HepG2 (cell line): ENCODE results near the gene P3H4. TPM values are rescaled to one million over a fixed set of nuclear protein-coding genes. Genes with fewer than 3 reads are reported as not detected.

Source experiments
- ATM ChIP-seq: fragments of 450-650 bp; IDR thresholded peaks from 2 replicates; pipeline ENCODE4 v1.7.1; 2017; ENCODE audit warnings: mild to moderate bottlenecking, borderline replicate concordance
- EEA1 ChIP-seq: sonication (generic); formaldehyde crosslinking; IDR thresholded peaks from 2 replicates; pipeline ENCODE4 v1.5.1; 2020; ENCODE audit warnings: mild to moderate bottlenecking, missing genetic modification reagents, borderline replicate concordance
- ELF1 ChIP-seq: sonication (generic); formaldehyde crosslinking; IDR thresholded peaks from 2 replicates; pipeline ENCODE4 v1.4.0; 2020; ENCODE audit warnings: missing genetic modification reagents
- GZF1 ChIP-seq: sonication (generic); formaldehyde crosslinking; IDR thresholded peaks from 2 replicates; pipeline ENCODE4 v1.5.1; 2020; ENCODE audit warnings: mild to moderate bottlenecking, missing genetic modification reagents
- KAT7 ChIP-seq: IDR thresholded peaks from 2 replicates; pipeline ENCODE4 v1.6.1; 2018; ENCODE audit warnings: borderline replicate concordance, missing compliant biosample characterization
- KLF12 ChIP-seq: sonication (generic); formaldehyde crosslinking; IDR thresholded peaks from 2 replicates; pipeline ENCODE4 v1.4.0; 2020; ENCODE audit warnings: missing genetic modification reagents, borderline replicate concordance
- PCBP1 ChIP-seq: fragments of 200-400 bp; formaldehyde crosslinking; IDR thresholded peaks from 2 replicates; pipeline ENCODE4 v1.6.1; 2017; ENCODE audit warnings: mild to moderate bottlenecking, low read depth, low read length, borderline replicate concordance
- PHB2 ChIP-seq: fragments of 450-650 bp; IDR thresholded peaks from 2 replicates; pipeline ENCODE4 v1.6.1; 2018; ENCODE audit not compliant: partially characterized antibody
- SRY ChIP-seq: sonication (generic); formaldehyde crosslinking; IDR thresholded peaks from 2 replicates; pipeline ENCODE4 v1.8.0; 2022; ENCODE audit warnings: mild to moderate bottlenecking, missing genetic modification reagents
- ZKSCAN1 ChIP-seq: fragments of 150-350 bp; IDR thresholded peaks from 2 replicates; pipeline ENCODE4 v1.6.1; 2014; ENCODE audit warnings: low read length
- ZNF232 ChIP-seq: sonication (generic); formaldehyde crosslinking; IDR thresholded peaks from 2 replicates; pipeline ENCODE4 v1.4.0; 2020; ENCODE audit warnings: missing genetic modification reagents, borderline replicate concordance
- ZNF337 ChIP-seq: sonication (generic); formaldehyde crosslinking; IDR thresholded peaks from 2 replicates; pipeline ENCODE4 v1.5.1; 2020; ENCODE audit warnings: missing genetic modification reagents, low read depth, mild to moderate bottlenecking, borderline replicate concordance
- ZNF34 ChIP-seq: sonication (generic); formaldehyde crosslinking; IDR thresholded peaks from 2 replicates; pipeline ENCODE4 v1.4.0; 2020; ENCODE audit warnings: mild to moderate bottlenecking, missing genetic modification reagents, borderline replicate concordance
- ZNF460 ChIP-seq: sonication (generic); formaldehyde crosslinking; IDR thresholded peaks from 2 replicates; pipeline ENCODE4 v1.5.1; 2020; ENCODE audit warnings: missing genetic modification reagents, mild to moderate bottlenecking, borderline replicate concordance
- ZNF530 ChIP-seq: sonication (generic); formaldehyde crosslinking; IDR thresholded peaks from 2 replicates; pipeline ENCODE4 v1.5.0; 2020; ENCODE audit warnings: low read depth, mild to moderate bottlenecking, missing genetic modification reagents
- ZNF557 ChIP-seq: sonication (generic); formaldehyde crosslinking; IDR thresholded peaks from 2 replicates; pipeline ENCODE4 v1.4.0; 2020; ENCODE audit warnings: missing genetic modification reagents
- ZNF629 ChIP-seq: sonication (generic); formaldehyde crosslinking; conservative IDR thresholded peaks from 2 replicates; pipeline ENCODE4 v1.5.0; 2020; ENCODE audit warnings: missing genetic modification reagents
- ZNF790 ChIP-seq: sonication (generic); formaldehyde crosslinking; IDR thresholded peaks from 2 replicates; pipeline ENCODE4 v1.8.0; 2022; ENCODE audit warnings: missing genetic modification reagents, mild to moderate bottlenecking, borderline replicate concordance
- polyA plus RNA-seq, 8 experiments: library from polyadenylated mRNA; depleted of rRNA in 3 of 8; stranded (reverse) in 7 of 8; unstranded in 1 of 8; fragments of >200 nt; fragmentation: Illumina TruSeq in 4 of 8; extraction: Trizol in 4 of 8; gene quantifications; 2 replicates each; pipeline versions ENCODE4 v1.2.1 to v1.2.3, GENCODE V29; 2011 to 2016; ENCODE audit warnings: low read depth in 4 of 8, missing spikeins in 1 of 8, mixed read lengths in 1 of 8; ENCODE audit not compliant: insufficient read depth in 1 of 8
- total RNA-seq, 5 experiments: library from RNA; depleted of rRNA; stranded (reverse); fragments of >200 nt; fragmentation: Illumina TruSeq; extraction: Trizol; gene quantifications; 2 replicates each; pipeline ENCODE4 v1.2.3, GENCODE V29; 2016; ENCODE audit warnings: low read depth in 1 of 5
- TF ChIP-seq, protein P1 (sequence below): sonication (generic); formaldehyde crosslinking; IDR thresholded peaks from 2 replicates; pipeline ENCODE4 v1.5.0; 2020; ENCODE audit warnings: missing genetic modification reagents
- TF ChIP-seq, protein P2 (sequence below): sonication (generic); formaldehyde crosslinking; IDR thresholded peaks from 2 replicates; pipeline ENCODE4 v1.4.0; 2020; ENCODE audit warnings: missing genetic modification reagents, borderline replicate concordance
- TF ChIP-seq, protein P3 (sequence below): sonication (generic); formaldehyde crosslinking; IDR thresholded peaks from 2 replicates; pipeline ENCODE4 v1.4.0; 2020; ENCODE audit warnings: missing genetic modification reagents, borderline replicate concordance
- TF ChIP-seq, protein P4 (sequence below): IDR thresholded peaks from 2 replicates; pipeline ENCODE4 v1.6.1; 2018; ENCODE audit warnings: missing genetic modification reagents

P3H4 gene
- total and polyA plus RNA-seq, 2 of the 13 experiments (the other 11 are each of a cell fraction or from before 2014, with no cell fraction given), result 37.1 to 50.6 TPM

DNA sequence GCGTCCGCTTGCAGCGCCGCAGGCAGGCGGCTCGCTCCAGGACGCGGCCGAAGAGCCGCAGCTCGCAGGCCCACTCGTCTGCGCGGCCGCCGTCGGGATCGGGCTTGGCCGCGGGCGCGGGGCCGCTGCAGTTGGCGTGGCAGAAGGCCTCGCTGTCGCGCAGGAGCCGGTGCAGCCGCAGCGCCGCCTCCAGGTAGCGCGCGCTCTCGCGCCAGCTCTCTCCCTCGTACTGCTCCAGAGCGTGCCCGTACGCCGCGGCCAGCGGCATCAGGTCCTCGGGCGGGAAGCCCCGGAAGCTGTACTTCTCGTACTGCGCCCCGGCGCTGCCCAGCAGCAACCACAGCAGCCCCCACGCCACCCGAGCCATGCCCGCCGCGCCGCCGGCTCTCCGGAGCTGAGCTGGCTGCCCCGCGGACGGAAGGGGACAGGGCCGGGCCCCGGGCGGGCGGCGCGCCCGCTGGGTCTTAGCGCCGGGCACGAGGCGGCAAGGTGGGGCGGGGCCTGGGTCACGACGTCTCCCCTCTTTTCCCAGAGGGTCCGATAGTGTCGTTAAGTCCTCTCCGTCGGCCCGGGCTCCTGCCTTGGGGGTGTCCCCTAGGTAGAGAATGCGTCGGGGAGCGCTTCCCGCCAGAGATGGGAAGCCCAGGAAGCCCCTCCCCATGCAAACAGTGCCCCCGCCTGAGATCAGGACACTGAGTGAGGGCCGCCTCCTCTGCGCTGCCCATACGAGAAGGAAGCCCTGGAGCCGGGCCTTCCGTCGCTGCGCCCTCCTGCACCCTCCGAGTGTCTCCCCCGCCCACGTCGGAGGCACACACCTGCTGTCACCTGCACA lies at the start of gene P3H4 (continued):
- TF ChIP-seq, protein P1, sequence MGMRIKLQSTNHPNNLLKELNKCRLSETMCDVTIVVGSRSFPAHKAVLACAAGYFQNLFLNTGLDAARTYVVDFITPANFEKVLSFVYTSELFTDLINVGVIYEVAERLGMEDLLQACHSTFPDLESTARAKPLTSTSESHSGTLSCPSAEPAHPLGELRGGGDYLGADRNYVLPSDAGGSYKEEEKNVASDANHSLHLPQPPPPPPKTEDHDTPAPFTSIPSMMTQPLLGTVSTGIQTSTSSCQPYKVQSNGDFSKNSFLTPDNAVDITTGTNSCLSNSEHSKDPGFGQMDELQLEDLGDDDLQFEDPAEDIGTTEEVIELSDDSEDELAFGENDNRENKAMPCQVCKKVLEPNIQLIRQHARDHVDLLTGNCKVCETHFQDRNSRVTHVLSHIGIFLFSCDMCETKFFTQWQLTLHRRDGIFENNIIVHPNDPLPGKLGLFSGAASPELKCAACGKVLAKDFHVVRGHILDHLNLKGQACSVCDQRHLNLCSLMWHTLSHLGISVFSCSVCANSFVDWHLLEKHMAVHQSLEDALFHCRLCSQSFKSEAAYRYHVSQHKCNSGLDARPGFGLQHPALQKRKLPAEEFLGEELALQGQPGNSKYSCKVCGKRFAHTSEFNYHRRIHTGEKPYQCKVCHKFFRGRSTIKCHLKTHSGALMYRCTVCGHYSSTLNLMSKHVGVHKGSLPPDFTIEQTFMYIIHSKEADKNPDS, result 0 out of 2 replicates have a peak, but pooled peaks have one; percentile 42
- peak; percentile 60; the same call in 1 of the 2 replicates for TF ChIP-seq ZNF337 (CRISPR knock-in tag)
- TF ChIP-seq SRY (CRISPR knock-in tag), result no peak
- TF ChIP-seq ZNF530 (CRISPR knock-in tag), result no peak
- TF ChIP-seq, protein P2, sequence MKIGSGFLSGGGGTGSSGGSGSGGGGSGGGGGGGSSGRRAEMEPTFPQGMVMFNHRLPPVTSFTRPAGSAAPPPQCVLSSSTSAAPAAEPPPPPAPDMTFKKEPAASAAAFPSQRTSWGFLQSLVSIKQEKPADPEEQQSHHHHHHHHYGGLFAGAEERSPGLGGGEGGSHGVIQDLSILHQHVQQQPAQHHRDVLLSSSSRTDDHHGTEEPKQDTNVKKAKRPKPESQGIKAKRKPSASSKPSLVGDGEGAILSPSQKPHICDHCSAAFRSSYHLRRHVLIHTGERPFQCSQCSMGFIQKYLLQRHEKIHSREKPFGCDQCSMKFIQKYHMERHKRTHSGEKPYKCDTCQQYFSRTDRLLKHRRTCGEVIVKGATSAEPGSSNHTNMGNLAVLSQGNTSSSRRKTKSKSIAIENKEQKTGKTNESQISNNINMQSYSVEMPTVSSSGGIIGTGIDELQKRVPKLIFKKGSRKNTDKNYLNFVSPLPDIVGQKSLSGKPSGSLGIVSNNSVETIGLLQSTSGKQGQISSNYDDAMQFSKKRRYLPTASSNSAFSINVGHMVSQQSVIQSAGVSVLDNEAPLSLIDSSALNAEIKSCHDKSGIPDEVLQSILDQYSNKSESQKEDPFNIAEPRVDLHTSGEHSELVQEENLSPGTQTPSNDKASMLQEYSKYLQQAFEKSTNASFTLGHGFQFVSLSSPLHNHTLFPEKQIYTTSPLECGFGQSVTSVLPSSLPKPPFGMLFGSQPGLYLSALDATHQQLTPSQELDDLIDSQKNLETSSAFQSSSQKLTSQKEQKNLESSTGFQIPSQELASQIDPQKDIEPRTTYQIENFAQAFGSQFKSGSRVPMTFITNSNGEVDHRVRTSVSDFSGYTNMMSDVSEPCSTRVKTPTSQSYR (CRISPR knock-in tag), result no peak
- TF ChIP-seq ZNF790, result peak; percentile 56; the same call in 1 of the 2 replicates
- TF ChIP-seq GZF1 (CRISPR knock-in tag), result no peak
- TF ChIP-seq ATM, result no peak
- TF ChIP-seq, protein P3, sequence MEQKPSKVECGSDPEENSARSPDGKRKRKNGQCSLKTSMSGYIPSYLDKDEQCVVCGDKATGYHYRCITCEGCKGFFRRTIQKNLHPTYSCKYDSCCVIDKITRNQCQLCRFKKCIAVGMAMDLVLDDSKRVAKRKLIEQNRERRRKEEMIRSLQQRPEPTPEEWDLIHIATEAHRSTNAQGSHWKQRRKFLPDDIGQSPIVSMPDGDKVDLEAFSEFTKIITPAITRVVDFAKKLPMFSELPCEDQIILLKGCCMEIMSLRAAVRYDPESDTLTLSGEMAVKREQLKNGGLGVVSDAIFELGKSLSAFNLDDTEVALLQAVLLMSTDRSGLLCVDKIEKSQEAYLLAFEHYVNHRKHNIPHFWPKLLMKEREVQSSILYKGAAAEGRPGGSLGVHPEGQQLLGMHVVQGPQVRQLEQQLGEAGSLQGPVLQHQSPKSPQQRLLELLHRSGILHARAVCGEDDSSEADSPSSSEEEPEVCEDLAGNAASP (CRISPR knock-in tag), result no peak
- peak; percentile 91; the same call in 1 of the 2 replicates for TF ChIP-seq EEA1 (CRISPR knock-in tag)
- no peak for TF ChIP-seq PCBP1
- 0 out of 2 replicates have a peak, but pooled peaks have one; percentile 23 for TF ChIP-seq ZNF34 (CRISPR knock-in tag)
- TF ChIP-seq ELF1 (CRISPR knock-in tag), result no peak
- peak; percentile 52; the same call in 1 of the 2 replicates for TF ChIP-seq ZNF557 (CRISPR knock-in tag)
- TF ChIP-seq, protein P4, sequence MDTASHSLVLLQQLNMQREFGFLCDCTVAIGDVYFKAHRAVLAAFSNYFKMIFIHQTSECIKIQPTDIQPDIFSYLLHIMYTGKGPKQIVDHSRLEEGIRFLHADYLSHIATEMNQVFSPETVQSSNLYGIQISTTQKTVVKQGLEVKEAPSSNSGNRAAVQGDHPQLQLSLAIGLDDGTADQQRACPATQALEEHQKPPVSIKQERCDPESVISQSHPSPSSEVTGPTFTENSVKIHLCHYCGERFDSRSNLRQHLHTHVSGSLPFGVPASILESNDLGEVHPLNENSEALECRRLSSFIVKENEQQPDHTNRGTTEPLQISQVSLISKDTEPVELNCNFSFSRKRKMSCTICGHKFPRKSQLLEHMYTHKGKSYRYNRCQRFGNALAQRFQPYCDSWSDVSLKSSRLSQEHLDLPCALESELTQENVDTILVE, result no peak
- TF ChIP-seq ZNF629 (CRISPR knock-in tag), result peak; percentile 55; the same call in 1 of the 2 replicates
- TF ChIP-seq KLF12, result no peak; the same call in 1 of the 2 replicates
- peak; percentile 92 for TF ChIP-seq KAT7 (CRISPR knock-in tag)
- TF ChIP-seq ZKSCAN1, result no peak
- no peak for TF ChIP-seq PHB2
- no peak for TF ChIP-seq ZNF460
- peak; percentile 96 for TF ChIP-seq ZNF232
